Non-pigmented ciliary epithelial cell (primary cell): ENCODE results near the gene C2CD4C.
"Not testable (repeated sequence)": the region's sequence is repeated elsewhere in the genome, so short reads cannot be mapped to it uniquely, and the experiment has no call there.

Experiments
- DNase-seq: peaks from one replicate; pipeline ENCODE4 v3.0.0-alpha.2; 2010; ENCODE audit warnings: low read depth

Gene C2CD4C

GRCh38 chr19:364496-365287 is 44.3 kb downstream of the C2CD4C start:
- no peak for DNase-seq

GRCh38 chr19:362683-363082 is 46.3 kb downstream of the C2CD4C start:
- DNase-seq, result no peak

GRCh38 chr19:362154-362553 is 46.8 kb downstream of the C2CD4C start:
- no peak for DNase-seq

- no peak for DNase-seq
Observed at GRCh38 chr19:359653-359925, 49.4 kb downstream of the C2CD4C start.

GRCh38 chr19:355536-355935 is 53.4 kb downstream of the C2CD4C start:
- DNase-seq, result not testable (repeated sequence)
